Cerebellar cortex (tissue), 1 donor: ENCODE results near the gene ACOT11.
"Not testable (repeated sequence)": the region's sequence is repeated elsewhere in the genome, so short reads cannot be mapped to it uniquely, and the experiment has no call there.

Source experiments
- DNase-seq: peaks from one replicate; pipeline ENCODE4 v3.0.0-alpha.2; 2015; ENCODE audit warnings: low spot score

ACOT11 gene

DNA sequence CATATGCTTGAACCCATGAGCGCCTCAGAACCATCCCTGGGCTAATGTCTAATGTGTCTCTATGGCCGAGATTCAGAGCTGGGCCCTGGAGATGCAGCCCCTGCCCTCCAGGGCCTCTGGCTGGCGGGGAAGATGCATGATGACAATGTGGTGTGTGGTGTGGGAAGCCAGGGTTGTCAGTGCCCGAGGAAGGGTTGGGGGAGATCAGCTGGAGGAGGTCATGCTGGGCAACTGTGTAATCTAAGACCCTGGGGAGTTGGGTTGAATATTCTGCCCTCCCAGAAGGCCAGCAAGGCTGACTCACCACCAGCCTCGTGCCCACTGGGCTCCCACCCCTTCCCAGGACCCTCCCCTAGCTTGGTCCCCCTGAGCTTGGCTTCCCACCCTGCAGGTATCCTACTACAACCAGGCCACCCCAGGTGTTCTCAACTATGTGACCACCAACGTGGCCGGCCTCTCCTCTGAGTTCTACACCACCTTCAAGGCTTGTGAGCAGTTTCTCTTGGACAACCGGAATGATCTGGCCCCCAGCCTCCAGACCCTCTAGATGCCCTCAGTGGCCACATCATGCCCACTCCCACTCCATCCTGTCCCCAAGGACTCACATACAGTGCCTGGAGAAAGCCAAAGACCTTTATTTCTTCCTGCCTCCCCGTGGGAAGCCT is 60.7 kb downstream of the ACOT11 start:
- no peak for DNase-seq

DNA sequence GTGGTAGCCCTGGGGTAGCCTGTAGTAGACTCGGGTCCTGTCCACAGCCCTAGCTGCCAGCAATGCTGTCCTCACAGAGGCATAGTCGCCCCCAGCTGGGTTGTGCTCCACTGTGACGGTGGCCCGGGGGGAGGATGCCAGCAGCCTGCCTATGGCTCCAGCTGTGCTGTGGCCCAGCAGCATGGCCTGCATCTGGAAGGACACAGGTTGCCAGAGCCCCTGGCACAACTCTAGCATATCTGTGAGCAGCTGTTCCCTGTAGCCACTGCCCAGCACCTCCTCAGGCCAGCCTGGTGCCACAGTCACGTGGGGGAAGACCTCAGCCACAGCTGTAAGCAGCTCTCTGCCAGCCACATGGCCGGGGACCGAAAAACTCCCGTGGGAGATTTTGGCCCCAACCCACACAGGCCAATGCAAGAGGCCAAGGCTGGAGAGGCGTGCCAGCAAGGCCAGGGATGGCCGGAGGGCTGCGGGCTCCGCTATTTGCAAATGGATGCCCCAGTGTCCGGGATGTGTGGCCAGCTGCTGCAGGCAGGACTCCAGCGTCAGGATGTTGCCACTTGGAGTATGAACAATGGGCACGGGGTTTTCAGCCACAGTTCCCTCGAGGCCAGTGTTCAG is 61.4 kb downstream of the ACOT11 start:
- DNase-seq = no peak

DNA sequence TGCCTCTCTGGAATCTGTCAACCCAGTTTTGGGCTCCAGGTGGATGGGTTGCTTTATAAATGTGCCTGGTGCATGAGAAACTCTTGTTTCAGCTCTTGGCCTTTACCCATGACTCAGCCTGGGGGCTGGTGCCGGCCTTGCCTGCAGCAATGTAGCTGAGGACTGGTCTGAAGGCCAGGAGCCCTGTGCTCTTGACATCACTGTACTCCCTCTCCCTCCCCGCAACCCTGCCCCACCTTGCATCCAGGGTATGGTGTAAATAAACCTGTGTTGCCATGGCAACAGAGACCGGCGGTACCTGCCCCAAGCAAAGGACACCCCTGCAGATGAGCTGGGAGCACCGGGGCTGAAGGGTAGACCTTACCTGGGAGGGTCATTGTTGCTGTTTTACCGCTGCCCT is 62.0 kb downstream of the ACOT11 start:
- DNase-seq = no peak

DNA sequence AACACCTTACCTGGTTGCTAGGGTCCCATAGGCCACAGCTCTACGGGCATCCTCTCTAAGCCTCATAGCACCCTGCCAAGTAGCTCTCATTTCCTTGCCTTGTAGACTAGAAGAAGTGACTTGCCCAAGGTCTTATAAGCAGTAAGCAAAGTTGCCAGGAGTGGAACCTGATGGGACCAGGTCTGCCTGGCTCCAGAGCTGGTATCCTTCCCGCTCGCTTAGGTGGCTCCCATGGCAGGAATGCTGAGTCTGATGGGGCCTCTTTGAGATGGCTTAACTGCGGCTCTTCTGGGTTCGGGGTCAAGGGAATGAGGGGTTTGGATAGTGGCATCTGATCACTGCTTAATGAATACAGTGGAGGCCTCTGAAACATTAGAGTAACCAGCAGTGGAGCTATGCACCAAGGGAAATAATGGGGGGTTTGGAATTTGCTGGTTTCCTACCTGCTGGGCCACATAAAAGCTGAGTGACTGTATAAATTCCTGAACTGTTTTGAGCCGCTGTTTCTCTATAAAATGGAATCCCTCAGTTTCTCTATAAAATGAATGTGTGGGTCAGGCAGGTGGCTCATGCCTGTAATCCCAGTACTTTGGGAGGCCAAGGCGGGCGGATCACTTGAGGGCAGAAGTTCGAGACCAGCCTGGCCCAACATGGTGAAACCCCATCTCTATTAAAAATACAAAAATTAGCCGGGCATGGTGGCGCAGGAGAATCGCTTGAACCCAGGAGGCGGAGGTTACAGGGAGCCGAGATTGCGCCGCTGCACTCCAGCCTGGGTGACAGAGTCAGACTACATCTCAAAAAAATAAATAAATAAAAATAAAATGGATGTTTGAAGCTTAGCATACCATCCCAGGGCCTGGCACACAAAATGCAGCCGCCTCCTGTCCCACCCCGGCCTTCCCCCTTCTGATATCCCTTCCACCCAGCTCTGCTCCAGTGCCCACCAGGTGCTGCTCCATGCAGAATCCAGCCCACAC is 62.9 kb downstream of the ACOT11 start:
- no peak for DNase-seq

DNA sequence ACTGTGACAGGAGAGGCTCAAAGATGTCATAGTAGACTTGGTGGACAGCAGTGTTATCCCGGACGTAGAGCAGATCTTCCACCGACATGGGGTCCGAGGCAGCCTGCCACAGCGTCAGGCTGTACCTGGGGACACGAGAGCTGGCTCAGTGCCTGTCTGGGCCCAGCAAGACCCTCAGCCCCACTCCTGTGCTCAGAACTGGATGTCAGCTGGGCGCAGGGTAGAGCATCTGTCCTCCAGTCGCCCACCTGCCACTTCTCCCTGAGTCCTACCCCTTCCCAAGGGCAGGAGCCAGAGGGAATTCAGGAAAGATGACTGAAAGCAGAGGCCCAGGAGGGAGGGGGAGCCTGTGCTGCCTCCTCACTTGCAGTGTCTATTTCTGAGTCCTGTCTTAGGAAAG is 63.6 kb downstream of the ACOT11 start:
- DNase-seq = no peak

DNA sequence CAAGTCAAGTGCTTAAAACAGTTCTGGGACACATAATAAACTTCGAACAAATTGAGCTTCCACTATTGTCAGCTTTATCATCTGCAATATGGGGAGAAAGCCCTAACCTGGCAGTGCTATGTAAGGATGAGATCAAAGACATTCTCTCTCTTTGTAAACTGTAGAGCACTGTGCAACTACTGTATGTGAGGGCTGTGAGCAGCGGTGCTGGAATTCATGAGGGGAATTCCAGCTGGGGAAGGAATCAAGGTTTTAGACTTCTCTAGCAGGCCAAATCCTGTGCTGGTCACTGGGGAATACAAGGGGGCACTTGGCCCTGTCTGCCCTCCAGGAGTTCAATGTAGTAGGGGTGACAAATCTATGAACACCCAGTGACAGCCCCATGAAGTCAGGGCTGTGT is 66.0 kb downstream of the ACOT11 start:
- no peak for DNase-seq

DNA sequence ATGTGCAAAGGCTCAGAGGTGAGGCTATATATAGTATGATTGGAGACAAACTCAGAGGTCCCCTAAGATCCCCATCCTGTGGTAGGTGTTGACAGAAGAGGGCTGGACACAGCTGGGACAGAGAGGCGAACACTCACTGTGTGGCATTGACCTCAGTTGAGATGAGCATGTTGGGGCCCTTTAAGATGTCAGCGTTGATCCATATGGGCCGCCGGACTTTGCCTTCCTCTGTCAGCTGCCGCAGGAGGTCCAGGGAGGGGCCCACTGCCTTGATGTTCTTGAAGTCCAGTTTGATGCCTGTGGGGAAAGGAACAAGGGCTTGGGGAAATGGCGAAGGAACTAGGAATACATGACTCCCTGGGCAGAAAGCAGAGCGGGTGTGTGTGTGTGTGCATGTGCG is 66.5 kb downstream of the ACOT11 start:
- no peak for DNase-seq

DNA sequence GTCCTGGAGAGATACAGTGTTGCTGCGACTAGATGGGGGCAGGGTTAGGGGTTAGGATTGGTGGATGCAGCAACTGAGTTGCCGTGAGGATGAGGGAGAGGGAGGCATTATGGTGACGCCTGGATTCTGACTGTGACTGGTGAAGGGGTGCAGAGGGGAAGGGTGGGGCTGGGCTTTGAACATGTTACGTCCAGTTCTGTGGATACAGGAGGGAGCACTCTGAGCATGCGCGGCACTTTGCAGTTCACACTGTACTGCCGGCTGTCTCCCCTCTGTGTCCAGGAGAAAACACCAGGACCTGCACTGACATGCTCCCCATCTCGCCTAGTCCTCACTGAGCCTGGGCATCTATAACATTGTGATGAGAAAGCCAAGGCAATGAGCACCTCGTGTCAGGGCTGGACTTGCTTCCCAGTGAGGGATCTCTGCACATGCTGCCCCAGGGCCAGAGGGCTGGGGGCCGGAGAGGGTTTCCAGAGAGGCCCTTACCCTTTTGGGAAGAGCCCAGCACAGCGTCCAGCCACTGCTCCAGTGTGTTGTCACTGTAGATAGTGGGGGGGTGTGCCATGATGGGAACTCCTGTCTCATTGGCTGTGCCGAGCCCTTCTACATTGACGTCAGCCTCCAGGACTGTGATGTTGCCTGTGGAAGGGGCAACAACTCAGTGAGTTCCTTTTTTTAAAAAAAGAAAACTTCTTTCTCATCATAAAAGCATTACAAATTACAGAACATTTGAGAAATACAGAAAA is 67.7 kb downstream of the ACOT11 start:
- no peak for DNase-seq

DNA sequence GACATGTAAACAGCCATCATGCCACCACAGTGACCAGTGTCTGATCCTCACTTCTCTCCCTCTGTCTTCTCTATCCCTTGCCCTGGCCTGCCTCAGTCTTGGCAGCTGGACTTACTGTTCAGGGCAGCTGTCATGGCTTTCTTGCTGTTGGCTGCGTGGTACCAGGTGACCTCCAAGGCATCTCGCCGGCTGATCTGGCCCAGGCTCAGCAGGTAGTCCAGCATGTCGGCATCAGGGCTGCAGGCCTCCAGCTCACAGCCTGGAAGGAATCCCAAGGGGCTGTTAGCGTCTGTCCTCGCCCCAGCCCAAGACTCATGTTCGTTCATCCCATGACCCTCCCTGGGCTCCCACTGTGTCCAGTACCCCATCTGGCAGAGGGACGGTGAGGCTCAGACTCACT is 71.7 kb downstream of the ACOT11 start:
- no peak for DNase-seq

DNA sequence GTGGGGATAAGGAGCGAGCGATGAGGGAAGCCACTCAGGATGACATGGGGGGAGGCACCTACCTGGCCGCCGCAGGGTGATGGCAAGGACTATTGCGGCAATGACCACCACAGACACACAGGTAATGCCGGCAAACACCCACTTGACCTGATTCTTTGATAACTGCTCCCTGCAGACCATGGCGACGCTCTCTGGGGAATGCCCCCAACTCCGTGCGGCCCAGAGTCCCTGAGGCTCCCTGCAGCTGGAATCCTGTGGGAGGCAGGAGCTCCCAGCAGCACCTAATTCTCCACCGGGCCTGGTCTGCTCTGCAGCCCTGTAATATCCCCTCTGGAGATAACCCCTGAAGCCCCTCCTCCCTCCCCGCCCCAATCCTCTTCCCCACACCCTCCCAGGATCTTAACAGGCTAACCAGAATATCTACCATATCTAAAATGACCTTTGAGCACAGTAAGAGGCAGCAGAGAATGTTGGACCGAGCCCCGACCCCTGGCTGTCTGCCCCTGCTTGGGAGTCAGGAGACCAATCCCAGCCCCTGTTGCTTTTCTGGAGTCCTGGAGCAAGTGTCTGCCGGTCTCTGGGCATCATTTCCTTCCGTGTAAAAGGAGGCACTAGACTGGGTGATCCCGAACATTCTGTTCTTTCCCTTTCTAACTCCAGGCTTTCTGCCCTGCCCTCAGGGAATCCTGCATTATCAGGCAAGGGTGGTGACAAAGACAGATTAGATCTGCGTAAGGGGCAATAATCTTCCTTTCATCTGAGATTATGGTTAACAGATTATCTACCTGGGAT is 75.4 kb downstream of the ACOT11 start, which contains the start of gene FAM151A:
FAM151A (minus strand) TSS at position 310 of the 792 bp plus-strand sequence; CDS start at position 180, 130 bp downstream.
- DNase-seq = no peak

DNA sequence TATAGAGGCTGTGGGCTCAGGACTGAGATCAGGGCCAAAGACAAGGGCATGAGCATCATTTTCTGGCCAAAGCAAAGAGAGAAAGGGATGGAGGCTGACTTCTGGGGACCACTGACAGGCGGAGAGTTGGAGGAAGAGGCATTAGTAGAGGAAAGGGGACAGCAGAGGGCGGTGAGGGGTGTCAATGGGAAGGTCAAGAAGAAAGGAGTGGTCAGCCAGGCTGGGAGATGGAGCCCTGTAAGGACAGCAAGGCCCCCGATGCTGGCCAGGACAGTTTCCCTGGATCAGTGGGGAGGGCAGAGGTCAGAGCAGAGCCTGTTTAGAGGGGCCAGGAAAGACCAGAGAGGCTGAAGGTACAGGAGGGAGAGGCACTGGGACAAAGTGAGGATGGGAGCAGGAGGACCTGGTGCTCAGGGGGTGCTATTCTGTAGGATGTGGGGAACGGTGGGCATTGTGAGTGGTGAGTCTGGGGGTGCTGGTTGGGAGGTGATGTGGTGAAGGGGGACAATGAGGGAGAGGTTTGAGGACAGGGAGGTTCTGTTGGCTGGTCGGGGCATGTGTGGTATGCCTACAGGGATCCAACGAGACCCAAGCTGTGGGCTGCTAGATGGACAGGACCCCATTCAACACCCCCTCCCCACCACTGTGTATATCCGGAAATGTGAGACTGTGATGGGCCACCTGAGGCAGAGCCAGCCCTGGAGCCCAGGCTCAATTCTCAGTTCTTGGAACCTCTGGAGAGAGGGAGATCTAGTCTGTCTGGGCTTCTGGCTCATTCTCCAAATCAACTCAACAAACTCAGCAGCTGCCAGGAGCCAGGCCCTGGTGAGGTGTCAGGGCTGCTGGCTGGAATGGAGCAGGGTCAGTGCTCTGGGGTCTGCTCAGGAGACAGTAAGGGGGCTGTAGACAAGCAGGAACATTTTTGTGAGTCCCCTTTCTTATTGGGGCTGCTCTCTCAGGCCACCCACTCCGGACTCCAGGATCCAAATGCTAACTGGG is 76.7 kb downstream of the ACOT11 start:
- DNase-seq = no peak

DNA sequence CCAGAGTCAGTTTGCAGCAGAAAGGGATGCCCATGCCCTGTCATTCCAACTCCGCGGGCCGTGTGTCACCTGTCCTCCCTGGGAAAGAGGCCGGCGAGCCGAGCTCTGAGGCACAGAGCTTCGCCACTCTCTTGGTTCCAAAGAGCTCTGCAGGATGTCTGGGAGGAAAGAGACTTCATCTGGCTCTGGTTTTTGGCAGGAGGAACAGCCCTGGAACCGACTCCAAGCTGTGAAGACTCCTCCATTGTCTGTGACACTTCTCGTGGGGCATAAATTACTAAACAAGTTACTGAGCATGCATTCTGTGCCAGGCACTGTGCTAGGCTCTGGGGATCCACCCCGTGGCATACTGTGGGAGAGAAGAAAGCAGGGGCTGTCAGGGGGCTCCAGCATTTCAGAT is 79.2 kb downstream of the ACOT11 start:
- DNase-seq = peak; percentile 23

DNA sequence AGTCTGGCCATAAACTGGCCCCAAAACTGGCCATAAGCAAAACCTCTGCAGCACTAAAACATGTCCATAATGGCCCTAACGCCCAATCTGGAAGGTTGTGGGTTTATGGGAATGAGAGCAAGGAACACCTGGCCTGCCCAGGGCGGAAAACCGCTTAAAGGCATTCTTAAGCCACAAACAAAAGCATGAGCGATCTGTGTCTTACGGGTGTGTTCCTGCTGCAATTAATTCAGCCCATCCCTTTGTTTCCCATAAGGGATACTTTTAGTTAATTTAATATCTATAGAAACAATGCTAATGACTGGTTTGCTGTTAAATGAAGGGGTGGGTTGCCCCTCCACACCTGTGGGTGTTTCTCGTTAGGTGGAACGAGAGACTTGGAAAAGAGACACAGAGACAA is 87.8 kb downstream of the ACOT11 start:
- not testable (repeated sequence) for DNase-seq

DNA sequence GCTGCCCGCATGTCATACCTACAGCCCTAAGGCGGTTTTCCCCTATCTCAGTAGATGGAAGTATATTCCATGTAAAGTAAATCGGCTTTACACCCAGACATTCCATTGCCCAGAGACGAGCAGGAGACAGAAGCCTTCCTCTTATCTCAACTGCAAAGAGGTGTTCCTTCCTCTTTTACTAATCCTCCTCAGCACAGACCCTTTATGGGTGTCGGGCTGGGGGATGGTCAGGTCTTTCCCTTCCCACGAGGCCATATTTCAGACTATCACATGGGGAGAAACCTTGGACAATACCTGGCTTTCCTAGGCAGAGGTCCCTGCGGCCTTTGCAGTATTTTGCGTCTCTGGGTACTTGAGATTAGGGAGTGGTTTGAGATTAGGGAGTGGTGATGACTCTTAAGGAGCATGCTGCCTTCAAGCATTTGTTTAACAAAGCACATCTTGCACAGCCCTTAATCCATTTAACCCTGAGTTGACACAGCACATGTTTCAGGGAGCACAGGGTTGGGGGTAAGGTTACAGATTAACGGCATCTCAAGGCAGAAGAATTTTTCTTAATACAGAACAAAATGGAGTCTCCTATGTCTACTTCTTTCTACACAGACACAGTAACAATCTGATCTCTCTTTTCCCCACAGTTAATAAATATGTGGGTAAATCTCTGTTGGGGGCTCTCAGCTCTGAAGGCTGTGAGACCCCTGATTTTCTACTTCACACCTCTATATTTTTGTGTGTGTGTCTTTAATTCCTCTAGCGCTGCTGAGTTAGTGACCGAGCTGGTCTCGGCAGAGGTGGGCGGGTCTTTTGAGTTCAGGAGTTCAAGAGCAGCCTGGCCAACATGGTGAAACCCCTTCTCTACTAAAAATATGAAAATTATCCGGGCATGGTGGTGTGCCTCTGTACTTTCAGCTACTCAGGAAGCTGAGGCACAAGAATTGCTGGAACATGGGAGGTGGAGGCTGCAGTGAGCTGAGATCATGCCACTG is 88.7 kb downstream of the ACOT11 start:
- DNase-seq = not testable (repeated sequence)

DNA sequence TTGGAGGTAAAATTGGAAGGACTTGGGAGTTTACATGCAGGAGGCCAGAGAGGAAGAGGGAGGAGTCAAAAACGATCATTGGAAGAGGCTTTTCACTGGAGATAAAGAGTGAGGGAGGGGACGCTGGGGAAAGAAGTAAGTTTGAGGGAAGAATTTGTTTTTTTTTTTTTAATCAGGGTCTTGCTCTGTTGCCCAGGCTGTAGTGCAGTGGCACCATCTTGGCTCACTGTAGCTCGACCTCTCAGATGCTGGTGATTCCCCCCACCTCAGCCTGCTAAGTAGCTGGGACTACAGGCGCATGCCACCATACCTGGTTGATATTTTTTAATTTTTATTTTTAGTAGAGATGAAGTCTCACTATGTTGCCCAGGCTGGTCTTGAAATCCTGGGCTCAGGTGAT is 92.3 kb downstream of the ACOT11 start:
- DNase-seq = no peak

DNA sequence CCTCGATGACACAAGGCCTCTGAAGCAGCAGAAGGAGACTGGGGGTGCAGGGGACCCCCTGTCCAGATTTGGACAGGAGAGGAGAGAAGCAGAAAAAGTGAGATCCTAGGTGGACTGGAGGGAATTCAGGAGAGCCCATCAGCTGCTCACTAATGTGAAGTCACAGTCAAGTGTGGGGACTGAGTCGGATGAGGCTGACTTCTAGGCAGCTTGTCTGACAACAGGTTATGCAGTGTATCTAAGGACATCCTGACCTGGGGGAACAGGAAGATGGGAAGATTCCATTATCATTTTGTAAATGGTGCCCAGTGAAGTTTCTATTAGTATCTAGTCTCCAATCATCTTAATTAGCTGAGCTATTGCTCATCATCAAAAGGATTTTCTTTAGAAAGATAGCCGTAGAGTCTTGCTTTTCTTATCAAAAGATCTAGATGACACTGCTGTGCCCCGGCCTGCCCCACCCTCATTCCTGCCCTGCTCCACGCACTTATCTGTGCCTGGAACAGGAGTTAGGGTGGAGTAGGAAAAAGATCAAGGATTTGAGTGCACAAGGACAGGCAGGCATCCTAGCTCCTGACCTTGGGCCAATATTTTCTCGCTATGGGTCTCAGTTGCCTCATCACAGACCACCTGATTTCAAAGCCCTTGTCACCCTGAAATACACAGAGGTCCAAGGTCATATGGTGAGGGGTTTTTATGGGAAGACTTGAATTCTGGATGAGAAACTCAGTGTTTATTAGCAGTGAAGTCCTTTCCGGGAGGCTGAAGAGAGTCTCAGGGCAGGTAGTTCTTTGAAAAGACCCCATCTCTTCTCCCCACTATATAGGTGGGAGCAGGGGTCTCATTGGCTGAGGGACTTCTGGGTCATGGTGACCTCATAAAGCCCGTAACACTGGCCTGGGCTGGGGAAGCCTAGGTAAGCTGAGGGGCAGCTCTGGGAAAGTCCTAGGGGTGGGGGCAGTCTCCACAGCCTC is 93.1 kb downstream of the ACOT11 start, which contains the start of gene MROH7:
MROH7 (plus strand) TSS at position 924 of the 974 bp plus-strand sequence. CDS start 11,141 bp downstream, outside the sequence.
- DNase-seq = no peak

DNA sequence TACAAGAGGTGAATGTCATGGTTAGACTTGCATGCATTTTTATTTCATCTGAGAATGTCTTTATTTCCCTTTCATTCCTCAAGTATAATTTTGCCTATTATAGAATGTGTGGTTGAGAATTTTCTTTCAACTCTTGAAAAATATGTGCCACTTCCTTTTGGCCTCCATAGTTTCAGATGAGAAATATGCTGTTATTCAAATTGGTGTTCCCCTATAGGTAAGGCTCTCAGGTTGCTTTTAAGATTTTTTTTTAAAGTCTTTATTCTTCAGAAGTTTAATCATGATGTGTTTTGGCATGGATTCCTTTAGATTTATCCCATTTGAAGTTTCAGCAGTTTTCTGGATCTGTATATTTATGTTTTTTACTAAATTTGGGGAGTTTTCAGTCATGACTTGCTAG is 95.7 kb downstream of the ACOT11 start:
- DNase-seq = no peak
